Middle frontal gyrus (tissue), 1 donor: ENCODE results near the gene SERPING1.

Experiments
- DNase-seq: peaks from one replicate; pipeline ENCODE4 v3.0.0-alpha.2; 2015; ENCODE audit warnings: low spot score; ENCODE audit errors: extremely low spot score

SERPING1 gene

GRCh38 chr11:57597916-57598830, 688 bp downstream of the SERPING1 start:
- no peak for DNase-seq

DNA sequence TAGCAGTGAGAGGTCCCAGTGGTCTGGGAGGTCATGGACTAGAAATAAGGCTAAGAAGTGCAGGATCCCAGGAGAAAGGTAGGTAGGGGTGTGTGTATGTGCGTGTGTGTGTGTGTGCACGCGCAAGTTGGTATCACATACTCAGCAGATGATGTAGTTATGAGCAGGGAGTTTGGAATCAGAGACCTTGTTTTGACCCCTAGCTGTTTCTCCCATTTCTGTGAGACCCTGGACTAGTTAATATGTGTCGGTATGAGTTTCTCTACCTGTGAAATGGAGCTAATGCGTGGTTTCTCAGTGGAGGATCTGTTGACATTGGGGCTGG, 1.3 kb downstream of the SERPING1 start:
- no peak for DNase-seq

DNA sequence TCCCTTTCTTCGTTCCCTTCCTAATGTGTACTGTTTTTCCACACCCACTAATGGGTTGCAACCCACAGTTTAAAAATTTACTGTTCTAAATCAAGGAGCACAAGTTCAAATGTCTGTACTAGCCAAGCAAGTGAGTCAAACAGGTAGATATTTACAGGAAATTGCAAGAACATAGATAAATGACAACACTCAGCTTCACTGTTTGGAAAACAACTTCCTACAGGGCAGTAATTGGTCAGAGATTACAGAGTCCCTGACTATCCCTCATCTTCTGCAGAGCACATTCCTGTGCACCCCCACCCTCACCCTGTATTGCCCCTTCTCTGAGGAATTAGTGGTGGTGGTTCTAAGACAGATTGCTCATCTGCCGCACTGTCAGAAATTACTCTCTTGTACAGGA, 1.9 kb downstream of the SERPING1 start:
- no peak for DNase-seq

DNA sequence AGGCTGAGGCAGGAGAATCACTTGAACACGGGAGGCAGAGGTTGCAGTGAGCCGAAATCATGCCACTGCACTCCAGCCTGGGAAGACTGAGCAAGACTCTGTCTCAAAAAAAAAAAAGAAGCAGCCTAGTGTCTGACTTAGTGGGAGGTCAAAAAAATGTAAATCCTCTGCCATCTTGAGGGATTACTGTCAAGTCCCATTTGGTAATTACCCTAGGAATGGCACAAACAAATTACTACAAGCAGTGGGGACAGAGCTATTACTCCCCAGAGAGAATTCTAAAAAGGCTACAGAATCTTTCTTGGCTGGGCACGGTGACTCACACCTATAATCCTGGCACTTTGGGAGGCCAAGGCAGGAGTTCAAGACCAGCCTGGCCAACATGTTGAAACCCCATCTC, 3.8 kb downstream of the SERPING1 start:
- DNase-seq: no peak

GRCh38 chr11:57604296-57605027, 7.0 kb downstream of the SERPING1 start:
- DNase-seq: no peak

DNA sequence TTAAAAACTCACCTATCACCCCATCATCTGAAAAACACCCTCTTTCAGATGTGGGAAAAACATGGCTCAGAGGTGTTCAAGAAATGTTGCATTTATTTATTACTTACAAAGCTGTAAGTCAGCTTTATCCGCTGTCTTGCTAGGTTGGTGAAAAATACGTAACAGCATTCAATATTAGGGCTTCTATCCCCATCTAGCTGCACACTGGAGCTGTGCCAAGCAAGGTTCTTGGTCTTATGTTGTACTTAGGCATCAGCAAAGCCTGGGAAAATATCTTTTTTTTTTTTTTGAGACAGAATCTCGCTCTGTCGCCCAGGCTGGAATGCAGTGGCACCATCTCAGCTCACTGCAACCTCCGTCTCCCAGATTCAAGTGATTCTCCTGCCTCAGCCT, 7.5 kb downstream of the SERPING1 start:
- no peak for DNase-seq

- DNase-seq: no peak
Measured at GRCh38 chr11:57610170-57610569, 12.7 kb downstream of the SERPING1 start.

DNA sequence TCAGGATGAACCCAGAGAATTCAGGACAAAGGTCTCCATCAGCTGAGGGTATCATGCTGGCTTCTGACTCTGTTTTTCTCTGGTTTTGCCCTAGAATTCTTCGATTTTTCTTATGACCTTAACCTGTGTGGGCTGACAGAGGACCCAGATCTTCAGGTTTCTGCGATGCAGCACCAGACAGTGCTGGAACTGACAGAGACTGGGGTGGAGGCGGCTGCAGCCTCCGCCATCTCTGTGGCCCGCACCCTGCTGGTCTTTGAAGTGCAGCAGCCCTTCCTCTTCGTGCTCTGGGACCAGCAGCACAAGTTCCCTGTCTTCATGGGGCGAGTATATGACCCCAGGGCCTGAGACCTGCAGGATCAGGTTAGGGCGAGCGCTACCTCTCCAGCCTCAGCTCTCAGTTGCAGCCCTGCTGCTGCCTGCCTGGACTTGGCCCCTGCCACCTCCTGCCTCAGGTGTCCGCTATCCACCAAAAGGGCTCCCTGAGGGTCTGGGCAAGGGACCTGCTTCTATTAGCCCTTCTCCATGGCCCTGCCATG, 16.8 kb downstream of the SERPING1 start:
- DNase-seq: no peak

DNA sequence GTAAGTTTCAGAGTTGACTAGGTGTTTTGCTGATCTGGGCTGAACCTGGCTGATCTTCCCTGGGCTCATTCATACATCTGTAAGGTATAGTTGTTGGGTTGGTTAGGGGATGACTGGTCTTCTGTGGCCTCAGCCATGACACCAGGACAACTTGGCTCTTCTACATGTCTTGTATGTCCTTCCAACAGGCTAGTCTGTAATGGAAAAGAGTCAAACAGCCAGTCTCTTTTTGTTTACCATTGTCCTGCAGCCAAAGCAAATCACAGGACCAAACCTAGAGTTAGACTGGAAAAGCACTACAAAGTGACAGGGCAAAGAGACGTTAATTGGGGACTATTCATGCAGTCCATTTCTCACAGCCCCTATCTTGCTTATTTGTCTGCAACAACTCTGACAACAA, 17.8 kb downstream of the SERPING1 start:
- no peak for DNase-seq

GRCh38 chr11:57616595-57616994, 19.1 kb downstream of the SERPING1 start:
- no peak for DNase-seq

DNA sequence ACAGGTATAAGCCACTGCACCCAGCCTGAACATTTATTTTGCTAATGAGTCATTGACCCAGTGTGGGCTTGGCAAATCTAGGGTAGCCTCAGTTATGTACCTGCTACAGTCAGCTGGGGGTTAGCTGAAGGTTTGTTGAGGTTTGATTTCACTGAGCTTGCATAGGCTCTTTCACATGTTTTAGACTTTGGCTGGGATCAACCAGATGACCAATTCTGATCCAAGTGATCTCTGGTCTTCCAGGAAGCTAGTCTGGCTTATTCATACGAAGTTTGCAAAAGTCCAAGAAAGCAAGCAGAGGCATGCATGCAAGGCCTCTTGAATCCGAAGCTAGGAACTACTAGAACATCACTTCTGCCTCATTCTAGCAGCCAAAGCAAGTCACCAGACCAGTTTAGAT, 21.0 kb downstream of the SERPING1 start:
- DNase-seq: no peak

DNA sequence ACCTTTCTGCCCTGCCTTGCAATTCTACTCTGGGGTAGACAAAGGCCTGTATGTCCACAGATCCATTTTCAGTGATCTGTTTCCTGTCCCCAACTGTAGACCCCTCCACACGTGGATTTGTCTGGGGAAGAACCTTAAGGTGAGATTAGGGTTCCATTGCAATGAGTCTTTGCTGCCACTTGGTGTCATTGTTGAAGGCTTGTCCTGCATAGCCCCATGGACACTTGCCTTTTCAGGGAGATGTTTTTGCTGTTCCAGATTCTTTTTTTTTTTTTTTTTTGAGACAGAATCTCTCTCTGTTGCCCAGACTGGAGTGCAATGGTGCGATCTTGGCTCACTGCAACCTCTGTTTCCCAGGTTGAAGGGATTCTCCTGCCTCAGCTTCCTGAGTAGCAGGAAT, 21.8 kb downstream of the SERPING1 start:
- no peak for DNase-seq

DNA sequence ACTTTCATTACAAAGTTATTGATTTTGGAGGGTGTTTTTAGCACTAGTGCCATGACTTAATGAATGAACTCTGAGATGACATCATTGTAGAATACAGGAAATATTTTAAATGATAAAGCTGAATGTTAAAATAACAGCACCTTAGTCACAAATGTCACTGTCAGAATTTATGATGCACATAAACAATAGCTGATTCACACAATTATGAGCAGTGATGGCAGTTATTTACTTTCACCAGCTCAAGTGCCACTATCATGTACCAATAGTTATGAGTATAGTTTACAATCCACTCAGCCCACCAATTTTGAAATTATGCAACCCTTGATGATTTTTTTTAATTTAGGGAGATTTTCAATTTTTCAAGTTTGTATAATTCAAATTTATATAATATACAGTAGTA, 23.0 kb downstream of the SERPING1 start:
- DNase-seq: no peak

DNA sequence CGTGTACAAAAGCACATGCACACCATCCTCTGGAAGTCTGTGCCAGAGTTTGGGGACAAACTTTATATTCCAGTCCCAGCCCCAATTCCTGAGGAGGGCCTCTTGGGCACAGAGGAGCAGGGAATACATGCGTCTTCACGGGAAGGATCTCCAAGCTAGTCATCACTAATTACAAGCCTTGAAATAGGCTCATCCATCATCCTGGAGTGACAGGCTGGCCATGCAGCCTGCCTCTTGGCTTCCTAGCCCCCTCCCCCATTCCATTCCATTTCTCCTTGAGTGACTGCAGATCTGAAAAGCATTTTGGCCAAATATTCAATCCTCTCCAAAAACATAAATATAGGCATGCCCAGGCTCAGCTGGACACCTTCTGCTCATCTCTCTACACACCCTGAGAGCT, 24.8 kb downstream of the SERPING1 start:
- no peak for DNase-seq

DNA sequence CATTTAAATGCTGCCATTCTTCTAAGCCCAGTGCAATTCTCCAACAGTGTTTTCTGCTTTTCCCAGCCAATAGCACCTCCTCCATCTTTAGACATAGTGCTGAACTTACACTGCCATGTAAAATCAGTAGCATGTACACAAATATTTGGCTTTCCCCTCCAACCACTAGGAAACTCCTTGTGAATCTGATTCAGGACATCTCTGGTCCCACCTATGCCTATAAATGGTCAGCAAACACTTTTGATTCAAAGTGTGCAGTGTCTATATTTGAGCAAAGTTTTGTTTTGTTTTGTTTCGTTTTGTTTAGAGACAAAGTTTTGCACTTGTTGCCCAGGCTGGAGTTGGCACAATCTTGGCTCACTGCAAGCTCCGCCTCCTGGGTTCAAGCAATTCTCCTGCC, 27.4 kb downstream of the SERPING1 start:
- DNase-seq: no peak

- DNase-seq: no peak
Measured at GRCh38 chr11:57626895-57627294, 29.4 kb downstream of the SERPING1 start.

GRCh38 chr11:57630171-57630570, 32.7 kb downstream of the SERPING1 start:
- no peak for DNase-seq

- no peak for DNase-seq
Measured at GRCh38 chr11:57632116-57632515, 34.6 kb downstream of the SERPING1 start.

GRCh38 chr11:57633394-57634070, 36.0 kb downstream of the SERPING1 start:
- no peak for DNase-seq

DNA sequence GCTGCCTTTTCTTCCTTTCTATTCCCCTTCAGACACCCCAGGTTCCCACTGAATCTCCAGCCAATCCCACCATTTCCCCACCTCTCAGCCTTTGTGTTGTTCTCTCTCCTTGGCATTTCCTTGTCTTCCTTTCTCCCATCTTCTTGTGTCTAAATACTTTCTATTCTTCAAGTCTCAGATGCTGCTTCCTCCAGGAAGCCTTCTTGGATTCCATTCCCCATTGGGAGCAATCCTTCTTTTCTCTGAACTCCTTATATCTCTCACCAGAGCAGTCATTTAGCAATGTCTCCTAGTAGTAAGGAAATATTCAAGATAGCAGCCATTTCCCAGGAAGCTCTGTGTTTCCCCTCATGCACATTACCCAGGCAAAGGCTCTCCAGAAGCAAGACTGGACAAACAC, 36.8 kb downstream of the SERPING1 start:
- DNase-seq: no peak

GRCh38 chr11:57635246-57635645, 37.8 kb downstream of the SERPING1 start:
- no peak for DNase-seq

- no peak for DNase-seq
Measured at GRCh38 chr11:57637626-57638004, 40.1 kb downstream of the SERPING1 start.
